ENCODE results near the gene GMCL2.

The GMCL2 gene

DNA sequence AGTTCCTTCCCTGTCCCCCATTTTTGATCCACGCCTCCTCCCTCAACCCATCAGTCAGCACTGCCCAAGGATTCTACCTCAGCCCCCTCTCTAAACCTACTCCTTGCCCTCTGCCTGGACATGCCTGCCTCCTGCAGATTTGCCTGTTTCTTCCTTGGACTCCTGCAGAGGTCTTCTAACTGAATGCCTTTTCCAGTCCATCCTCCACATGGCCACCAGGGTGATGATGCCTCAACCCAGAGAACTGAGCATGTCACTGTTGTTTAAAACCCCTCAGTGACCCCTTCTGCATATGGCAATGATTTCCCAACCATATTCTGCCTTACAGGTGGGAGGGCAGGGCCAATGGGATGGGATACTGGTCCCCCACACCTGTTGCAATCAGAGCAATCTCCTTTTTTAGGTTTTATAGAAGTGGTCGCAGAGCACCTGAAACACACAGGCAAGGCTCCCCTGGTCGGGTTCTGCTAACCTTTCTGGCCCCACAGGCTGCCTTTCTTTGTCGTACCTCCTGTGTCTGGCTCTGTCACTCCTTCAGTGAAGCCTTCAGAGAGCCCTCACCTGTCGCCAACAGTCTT, 36.1 kb upstream of the GMCL2 start:
- H3K4me3 ChIP-seq (ENCODE audit: low read depth, low read length) = no peak overlapping the region
- CTCF ChIA-PET = no interaction called here
- no peak overlapping the region for H3K27ac ChIP-seq (ENCODE audit: extremely low read depth, low read depth, low read length)
- POLR2A ChIA-PET = interaction anchor here (0.9 kb wide), 1 partner anchor 8 kb away, joined by 3 read pairs; no protein-coding TSS in a partner anchor
- peaks cover 30 to 84% of the 10 kb centered on the region in 2 experiments for H3K36me3 ChIP-seq (ENCODE audit: control insufficient read depth in 2 of 2, insufficient read depth in 1 of 2, low read length in 2 of 2)
- H3K4me1 ChIP-seq (ENCODE audit: control insufficient read depth, insufficient read depth, low read length) = no peaks in the 10 kb centered on the region
- no peak for TF ChIP-seq ZNF843 (tag by site-specific recombination; IDR thresholded peaks at IDR 0.05)
- no peak for TF ChIP-seq ZNF211 (tag by site-specific recombination; IDR thresholded peaks at IDR 0.05; ENCODE audit: low read depth)
- TF ChIP-seq, protein P1, sequence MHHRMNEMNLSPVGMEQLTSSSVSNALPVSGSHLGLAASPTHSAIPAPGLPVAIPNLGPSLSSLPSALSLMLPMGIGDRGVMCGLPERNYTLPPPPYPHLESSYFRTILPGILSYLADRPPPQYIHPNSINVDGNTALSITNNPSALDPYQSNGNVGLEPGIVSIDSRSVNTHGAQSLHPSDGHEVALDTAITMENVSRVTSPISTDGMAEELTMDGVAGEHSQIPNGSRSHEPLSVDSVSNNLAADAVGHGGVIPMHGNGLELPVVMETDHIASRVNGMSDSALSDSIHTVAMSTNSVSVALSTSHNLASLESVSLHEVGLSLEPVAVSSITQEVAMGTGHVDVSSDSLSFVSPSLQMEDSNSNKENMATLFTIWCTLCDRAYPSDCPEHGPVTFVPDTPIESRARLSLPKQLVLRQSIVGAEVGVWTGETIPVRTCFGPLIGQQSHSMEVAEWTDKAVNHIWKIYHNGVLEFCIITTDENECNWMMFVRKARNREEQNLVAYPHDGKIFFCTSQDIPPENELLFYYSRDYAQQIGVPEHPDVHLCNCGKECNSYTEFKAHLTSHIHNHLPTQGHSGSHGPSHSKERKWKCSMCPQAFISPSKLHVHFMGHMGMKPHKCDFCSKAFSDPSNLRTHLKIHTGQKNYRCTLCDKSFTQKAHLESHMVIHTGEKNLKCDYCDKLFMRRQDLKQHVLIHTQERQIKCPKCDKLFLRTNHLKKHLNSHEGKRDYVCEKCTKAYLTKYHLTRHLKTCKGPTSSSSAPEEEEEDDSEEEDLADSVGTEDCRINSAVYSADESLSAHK (tag by site-specific recombination; IDR thresholded peaks at IDR 0.05) = no peak
- no peak for TF ChIP-seq ZBTB48 (tag by site-specific recombination; IDR thresholded peaks at IDR 0.05)
- TF ChIP-seq ZNF558 (tag by site-specific recombination; IDR thresholded peaks at IDR 0.05) = no peak
- peak; percentile 29; the same call in 1 of the 2 replicates for TF ChIP-seq GLIS1 (tag by site-specific recombination; IDR thresholded peaks at IDR 0.05)
- no peak for TF ChIP-seq ZBTB1 (tag by site-specific recombination; IDR thresholded peaks at IDR 0.05)
- TF ChIP-seq ZNF600 (tag by site-specific recombination; IDR thresholded peaks at IDR 0.05) = no peak
- no peak for TF ChIP-seq ZNF146 (tag by site-specific recombination; IDR thresholded peaks at IDR 0.05)
- no peak for TF ChIP-seq ZBTB17 (tag by site-specific recombination; IDR thresholded peaks at IDR 0.05)
- TF ChIP-seq, protein P2, sequence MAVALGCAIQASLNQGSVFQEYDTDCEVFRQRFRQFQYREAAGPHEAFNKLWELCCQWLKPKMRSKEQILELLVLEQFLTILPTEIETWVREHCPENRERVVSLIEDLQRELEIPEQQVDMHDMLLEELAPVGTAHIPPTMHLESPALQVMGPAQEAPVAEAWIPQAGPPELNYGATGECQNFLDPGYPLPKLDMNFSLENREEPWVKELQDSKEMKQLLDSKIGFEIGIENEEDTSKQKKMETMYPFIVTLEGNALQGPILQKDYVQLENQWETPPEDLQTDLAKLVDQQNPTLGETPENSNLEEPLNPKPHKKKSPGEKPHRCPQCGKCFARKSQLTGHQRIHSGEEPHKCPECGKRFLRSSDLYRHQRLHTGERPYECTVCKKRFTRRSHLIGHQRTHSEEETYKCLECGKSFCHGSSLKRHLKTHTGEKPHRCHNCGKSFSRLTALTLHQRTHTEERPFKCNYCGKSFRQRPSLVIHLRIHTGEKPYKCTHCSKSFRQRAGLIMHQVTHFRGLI (tag by site-specific recombination; IDR thresholded peaks at IDR 0.05) = no peak
- peak; percentile 97 for TF ChIP-seq SCRT2 (tag by site-specific recombination; IDR thresholded peaks at IDR 0.05)
- no peak for TF ChIP-seq ZNF394 (tag by site-specific recombination; IDR thresholded peaks at IDR 0.05; ENCODE audit: borderline replicate concordance)
- TF ChIP-seq, protein P3, sequence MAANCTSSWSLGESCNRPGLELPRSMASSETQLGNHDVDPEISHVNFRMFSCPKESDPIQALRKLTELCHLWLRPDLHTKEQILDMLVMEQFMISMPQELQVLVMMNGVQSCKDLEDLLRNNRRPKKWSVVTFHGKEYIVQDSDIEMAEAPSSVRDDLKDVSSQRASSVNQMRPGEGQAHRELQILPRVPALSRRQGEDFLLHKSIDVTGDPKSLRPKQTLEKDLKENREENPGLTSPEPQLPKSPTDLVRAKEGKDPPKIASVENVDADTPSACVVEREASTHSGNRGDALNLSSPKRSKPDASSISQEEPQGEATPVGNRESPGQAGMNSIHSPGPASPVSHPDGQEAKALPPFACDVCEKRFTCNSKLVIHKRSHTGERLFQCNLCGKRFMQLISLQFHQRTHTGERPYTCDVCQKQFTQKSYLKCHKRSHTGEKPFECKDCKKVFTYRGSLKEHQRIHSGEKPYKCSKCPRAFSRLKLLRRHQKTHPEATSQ (tag by site-specific recombination; IDR thresholded peaks at IDR 0.05) = no peak
- no peak for TF ChIP-seq ZNF658 (tag by site-specific recombination; IDR thresholded peaks at IDR 0.05)
- TF ChIP-seq, protein P4, sequence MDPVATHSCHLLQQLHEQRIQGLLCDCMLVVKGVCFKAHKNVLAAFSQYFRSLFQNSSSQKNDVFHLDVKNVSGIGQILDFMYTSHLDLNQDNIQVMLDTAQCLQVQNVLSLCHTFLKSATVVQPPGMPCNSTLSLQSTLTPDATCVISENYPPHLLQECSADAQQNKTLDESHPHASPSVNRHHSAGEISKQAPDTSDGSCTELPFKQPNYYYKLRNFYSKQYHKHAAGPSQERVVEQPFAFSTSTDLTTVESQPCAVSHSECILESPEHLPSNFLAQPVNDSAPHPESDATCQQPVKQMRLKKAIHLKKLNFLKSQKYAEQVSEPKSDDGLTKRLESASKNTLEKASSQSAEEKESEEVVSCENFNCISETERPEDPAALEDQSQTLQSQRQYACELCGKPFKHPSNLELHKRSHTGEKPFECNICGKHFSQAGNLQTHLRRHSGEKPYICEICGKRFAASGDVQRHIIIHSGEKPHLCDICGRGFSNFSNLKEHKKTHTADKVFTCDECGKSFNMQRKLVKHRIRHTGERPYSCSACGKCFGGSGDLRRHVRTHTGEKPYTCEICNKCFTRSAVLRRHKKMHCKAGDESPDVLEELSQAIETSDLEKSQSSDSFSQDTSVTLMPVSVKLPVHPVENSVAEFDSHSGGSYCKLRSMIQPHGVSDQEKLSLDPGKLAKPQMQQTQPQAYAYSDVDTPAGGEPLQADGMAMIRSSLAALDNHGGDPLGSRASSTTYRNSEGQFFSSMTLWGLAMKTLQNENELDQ (tag by site-specific recombination; IDR thresholded peaks at IDR 0.05; ENCODE audit: low read depth) = no peak
- no peak for TF ChIP-seq ZNF555 (tag by site-specific recombination; conservative IDR thresholded peaks at IDR 0.05)
- TF ChIP-seq SALL2 (tag by site-specific recombination; IDR thresholded peaks at IDR 0.05; ENCODE audit: borderline replicate concordance) = no peak
- TF ChIP-seq ZNF423 (tag by site-specific recombination; IDR thresholded peaks at IDR 0.05) = no peak
- peak; percentile 97 for TF ChIP-seq SCRT1 (tag by site-specific recombination; IDR thresholded peaks at IDR 0.05; ENCODE audit: borderline replicate concordance)
- no peak for TF ChIP-seq ZNF391 (tag by site-specific recombination; IDR thresholded peaks at IDR 0.05; ENCODE audit: borderline replicate concordance, low read depth)
- TF ChIP-seq ZIC2 (tag by site-specific recombination; IDR thresholded peaks at IDR 0.05) = peak; percentile 33; the same call in 1 of the 2 replicates
- no peaks in the 10 kb centered on the region for H3K9me3 ChIP-seq (ENCODE audit: control insufficient read depth, insufficient read depth, low read depth, low read length)
